Bronchus fibroblast of lung (primary cell): ENCODE results near the gene TYR. TPM values are rescaled to one million over a fixed set of nuclear protein-coding genes. Genes with fewer than 3 reads are reported as not detected.

Experiments
- total RNA-seq: library from RNA; depleted of rRNA; stranded (reverse); fragments of >200 nt; gene quantifications from 2 replicates; pipeline ENCODE4 v1.2.3, GENCODE V29; 2015

TYR gene
- total RNA-seq = not detected in 2 replicates

DNA sequence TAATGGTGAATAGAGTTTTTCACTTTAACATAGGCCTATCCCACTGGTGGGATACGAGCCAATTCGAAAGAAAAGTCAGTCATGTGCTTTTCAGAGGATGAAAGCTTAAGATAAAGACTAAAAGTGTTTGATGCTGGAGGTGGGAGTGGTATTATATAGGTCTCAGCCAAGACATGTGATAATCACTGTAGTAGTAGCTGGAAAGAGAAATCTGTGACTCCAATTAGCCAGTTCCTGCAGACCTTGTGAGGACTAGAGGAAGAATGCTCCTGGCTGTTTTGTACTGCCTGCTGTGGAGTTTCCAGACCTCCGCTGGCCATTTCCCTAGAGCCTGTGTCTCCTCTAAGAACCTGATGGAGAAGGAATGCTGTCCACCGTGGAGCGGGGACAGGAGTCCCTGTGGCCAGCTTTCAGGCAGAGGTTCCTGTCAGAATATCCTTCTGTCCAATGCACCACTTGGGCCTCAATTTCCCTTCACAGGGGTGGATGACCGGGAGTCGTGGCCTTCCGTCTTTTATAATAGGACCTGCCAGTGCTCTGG lies at the start of gene TYR:
Gene TYR, plus strand, starts transcription at position 185 of the 541 bp plus-strand sequence. Its CDS starts 79 bp downstream, at position 264.

Other genes with a start within 250 kb of the TYR start
- under 0.01 TPM in 1 of 2 replicates, not detected in the other for gene GRM5, start 111.9 kb upstream of the TYR start, total RNA-seq